OCI-LY1 (cell line): ENCODE results near the gene VIPR2.

Source experiments
- H2AFZ ChIP-seq: fragments of 200-600 bp; sonication (generic), shearing (Covaris generic); 2 replicates; pipeline ENCODE4 v1.6.0; 2014; ENCODE audit warnings: antibody characterized with exemption, mild to moderate bottlenecking, low read length
- H3F3A ChIP-seq: fragments of 200-600 bp; sonication (generic), shearing (Covaris generic); 2 replicates; pipeline ENCODE4 v1.6.0; 2014; ENCODE audit warnings: mild to moderate bottlenecking, antibody characterized with exemption, low read length, moderate library complexity; ENCODE audit not compliant: insufficient read depth
- H3K27ac ChIP-seq: fragments of 200-600 bp; sonication (generic); 2 replicates; pipeline ENCODE4 v1.5.1; 2014; ENCODE audit warnings: low read length, mixed run types, mild to moderate bottlenecking, low read depth; ENCODE audit not compliant: poor library complexity, severe bottlenecking
- H3K27me3 ChIP-seq: fragments of 200-600 bp; sonication (generic); 2 replicates; pipeline ENCODE4 v1.6.0; 2014; ENCODE audit warnings: antibody characterized with exemption, mild to moderate bottlenecking, low read length, moderate library complexity; ENCODE audit not compliant: insufficient read depth
- H3K36me3 ChIP-seq: fragments of 200-600 bp; sonication (generic); 2 replicates; pipeline ENCODE4 v1.6.1; 2014; ENCODE audit warnings: mild to moderate bottlenecking, antibody characterized with exemption, low read length, moderate library complexity, mixed read lengths; ENCODE audit not compliant: insufficient read depth
- H3K4me1 ChIP-seq: fragments of 200-600 bp; sonication (generic); 2 replicates; pipeline ENCODE4 v1.5.1; 2014; ENCODE audit warnings: mild to moderate bottlenecking, low read length, moderate library complexity; ENCODE audit not compliant: insufficient read depth, severe bottlenecking
- H3K4me2 ChIP-seq: fragments of 200-600 bp; sonication (generic), shearing (Covaris generic); 2 replicates; pipeline ENCODE4 v1.6.1; 2014; ENCODE audit warnings: low read length
- H3K4me3 ChIP-seq: fragments of 200-600 bp; sonication (generic); 2 replicates; pipeline ENCODE4 v1.5.1; 2014; ENCODE audit warnings: low read length, low read depth, mild to moderate bottlenecking, mixed read lengths; ENCODE audit not compliant: poor library complexity, severe bottlenecking
- H3K79me2 ChIP-seq: fragments of 200-600 bp; shearing (Covaris generic); 2 replicates; pipeline ENCODE4 v1.6.1; 2016; ENCODE audit warnings: mixed run types, low read length, mixed read lengths; ENCODE audit not compliant: insufficient read depth
- H3K9ac ChIP-seq: fragments of 200-600 bp; sonication (generic), shearing (Covaris generic); 2 replicates; pipeline ENCODE4 v1.6.1; 2014; ENCODE audit warnings: mild to moderate bottlenecking, low read length, mixed read lengths
- H3K9me2 ChIP-seq: fragments of 200-600 bp; sonication (generic), shearing (Covaris generic); 2 replicates; pipeline ENCODE4 v1.6.1; 2014; ENCODE audit warnings: low read depth, mild to moderate bottlenecking, low read length, mixed read lengths
- H3K9me3 ChIP-seq: fragments of 200-600 bp; shearing (Covaris generic); 2 replicates; pipeline ENCODE4 v1.6.1; 2014; ENCODE audit warnings: low read length, mixed read lengths
- H4K20me1 ChIP-seq: fragments of 200-600 bp; sonication (generic), shearing (Covaris generic); 2 replicates; pipeline ENCODE4 v1.6.0; 2016; ENCODE audit warnings: mild to moderate bottlenecking, low read length; ENCODE audit not compliant: insufficient read depth
- CTCF ChIP-seq: fragments of 200-600 bp; sonication (generic), shearing (Covaris generic); IDR thresholded peaks from 2 replicates; pipeline ENCODE4 v1.5.1; 2017; ENCODE audit warnings: mild to moderate bottlenecking, antibody characterized with exemption, low read length, moderate library complexity, mixed read lengths
- EZH2 ChIP-seq: fragments of 200-600 bp; sonication (generic), shearing (Covaris generic); IDR thresholded peaks from 2 replicates; pipeline ENCODE4 v1.8.0; 2017; ENCODE audit warnings: borderline replicate concordance, mixed run types, mild to moderate bottlenecking, antibody characterized with exemption, low read length, moderate library complexity, mixed read lengths

Gene VIPR2

GRCh38 chr7:159148430-159149395 lies 4.0 kb upstream of the VIPR2 start:
- H3F3A ChIP-seq = no peaks in the 10 kb centered on the region
- H3K4me3 ChIP-seq = no peak overlapping the region
- no peak overlapping the region for H3K27ac ChIP-seq
- H2AFZ ChIP-seq = no peak overlapping the region
- H3K9me3 ChIP-seq = 0 out of 2 replicates have a peak, but pooled peaks cover 3% of the 10 kb centered on the region
- H4K20me1 ChIP-seq = no peaks in the 10 kb centered on the region
- no peaks in the 10 kb centered on the region for H3K27me3 ChIP-seq
- TF ChIP-seq EZH2 (no peak), CTCF (no peak)
- H3K4me1 ChIP-seq = no peaks in the 10 kb centered on the region
- H3K9ac ChIP-seq = no peak overlapping the region
- H3K4me2 ChIP-seq = no peak overlapping the region
- H3K79me2 ChIP-seq = no peaks in the 10 kb centered on the region
- no peaks in the 10 kb centered on the region for H3K36me3 ChIP-seq
- no peaks in the 10 kb centered on the region for H3K9me2 ChIP-seq

DNA sequence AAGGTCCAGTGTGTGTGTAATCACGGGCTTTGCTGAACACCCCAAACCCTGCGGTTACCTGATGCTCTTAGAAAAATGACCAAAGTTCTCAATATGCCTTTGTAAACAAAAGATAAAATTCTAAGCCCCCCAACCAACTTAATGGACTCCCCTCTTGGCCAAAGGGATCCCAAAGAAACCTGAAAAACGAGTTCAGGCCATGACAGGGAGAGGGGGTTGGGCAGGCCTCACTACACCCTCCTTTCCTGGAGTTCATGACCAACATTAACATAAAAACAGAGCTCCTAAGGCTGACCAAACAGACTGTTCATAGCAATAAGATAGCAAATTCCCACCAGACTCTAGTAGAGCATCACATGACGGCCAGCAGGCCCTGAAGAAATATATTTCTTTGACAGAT lies 3.0 kb upstream of the VIPR2 start:
- H3F3A ChIP-seq = no peaks in the 10 kb centered on the region
- TF ChIP-seq EZH2 (no peak), CTCF (no peak)
- no peak overlapping the region for H3K4me2 ChIP-seq
- H3K79me2 ChIP-seq = no peaks in the 10 kb centered on the region
- no peak overlapping the region for H3K9ac ChIP-seq
- H2AFZ ChIP-seq = no peak overlapping the region
- no peaks in the 10 kb centered on the region for H3K27me3 ChIP-seq
- H4K20me1 ChIP-seq = no peaks in the 10 kb centered on the region
- H3K27ac ChIP-seq = no peak overlapping the region
- no peaks in the 10 kb centered on the region for H3K36me3 ChIP-seq
- no peaks in the 10 kb centered on the region for H3K9me2 ChIP-seq
- no peaks in the 10 kb centered on the region for H3K4me1 ChIP-seq
- 0 out of 2 replicates have a peak, but pooled peaks cover 3% of the 10 kb centered on the region for H3K9me3 ChIP-seq
- H3K4me3 ChIP-seq = no peak overlapping the region

GRCh38 chr7:159147246-159147645 lies 2.6 kb upstream of the VIPR2 start:
- H3K27ac ChIP-seq = no peak overlapping the region
- no peaks in the 10 kb centered on the region for H3K36me3 ChIP-seq
- H4K20me1 ChIP-seq = no peaks in the 10 kb centered on the region
- no peak overlapping the region for H3K4me3 ChIP-seq
- TF ChIP-seq EZH2 = no peak
- TF ChIP-seq CTCF = no peak
- 0 out of 2 replicates have a peak, but pooled peaks cover 3% of the 10 kb centered on the region for H3K9me3 ChIP-seq
- no peak overlapping the region for H3K9ac ChIP-seq
- H3K9me2 ChIP-seq = no peaks in the 10 kb centered on the region
- no peaks in the 10 kb centered on the region for H3K27me3 ChIP-seq
- H2AFZ ChIP-seq = no peak overlapping the region
- H3F3A ChIP-seq = no peaks in the 10 kb centered on the region
- no peaks in the 10 kb centered on the region for H3K79me2 ChIP-seq
- H3K4me1 ChIP-seq = no peaks in the 10 kb centered on the region
- no peak overlapping the region for H3K4me2 ChIP-seq
